ENCODE results near the gene GARIN5A. TPM values are rescaled to one million over a fixed set of nuclear protein-coding genes. Genes with fewer than 3 reads are reported as not detected.

GARIN5A gene
- total RNA-seq, 8 experiments from 2014 or later = 0.46 to 6.9 (median 1.9) TPM

DNA sequence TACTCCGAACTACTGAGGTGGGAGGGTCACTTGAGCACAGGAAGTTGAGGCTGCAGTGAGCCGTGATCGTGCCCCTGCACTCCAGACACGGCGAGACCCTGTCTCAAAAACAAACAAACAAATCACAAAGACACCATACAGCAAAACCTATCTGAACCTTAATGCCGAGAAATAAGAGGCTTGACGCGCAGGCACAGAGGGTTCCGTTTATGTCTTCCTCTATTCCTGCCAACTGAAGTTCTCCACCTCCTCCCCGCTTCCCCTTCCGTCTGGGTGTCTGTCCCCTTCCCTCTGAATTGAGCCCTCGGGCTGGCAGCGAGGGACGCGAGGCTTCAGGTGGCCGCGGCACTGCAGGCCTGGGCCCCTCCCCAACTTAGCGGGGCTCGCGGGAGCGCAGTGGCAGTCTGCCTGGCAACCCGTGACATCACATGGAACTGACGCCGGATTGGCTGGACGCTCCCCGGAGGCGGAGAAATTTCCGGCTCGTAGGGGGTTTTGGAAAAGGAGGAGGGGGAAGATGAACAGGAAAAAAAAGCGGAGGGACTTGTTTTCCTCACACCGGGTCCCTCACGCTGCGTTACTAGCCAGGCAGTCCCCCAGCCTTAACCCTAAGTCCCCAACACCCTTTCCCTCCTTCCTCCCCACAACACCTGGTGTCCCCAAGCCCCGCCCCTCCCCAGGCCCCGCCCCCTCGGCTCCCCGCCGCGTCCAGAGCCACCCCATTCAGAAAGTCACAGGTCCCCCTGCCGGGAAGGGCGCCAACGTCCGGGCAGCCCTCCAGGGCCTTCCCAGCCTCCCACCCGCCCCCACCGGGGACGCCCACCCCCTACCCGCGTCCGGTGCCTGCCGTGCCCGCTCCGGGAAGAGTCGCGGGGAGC lies 45.1 kb downstream of the GARIN5A start:
- peak overlapping the region; percentile 48 to 83 (median 59) for H3K4me3 ChIP-seq
- in situ Hi-C loops (cut with MboI; ENCODE audit: low pct_unique_long_range_greater_than_20kb in 2 of 9, low sequenced_read_pairs in 9 of 9, unreplicated experiment in 9 of 9) = no loop called here

GRCh38 chr19:50430888-50431342 lies 45.7 kb downstream of the GARIN5A start:
- ATAC-seq (replicated peaks in 6 of 8) = no peak
- Histone ChIP-seq H3K4me1 (replicated peaks in 1 of 2) (peaks cover 4 to 10% of the 10 kb centered on the region in 2 donors), H3K4me3 (peak overlapping the region in 1 of 5 donors; percentile 49), H3K27ac (no peak overlapping the region)
- 0 to 65% (median 32%) methylated on average over 1 to 9 of the region's 13 CpGs; no CpG with 5 or more reads in 2 of the 10 experiments for WGBS, 10 experiments
- in situ Hi-C loops (cut with MboI; ENCODE audit: low pct_unique_long_range_greater_than_20kb in 2 of 9, low sequenced_read_pairs in 9 of 9, unreplicated experiment in 9 of 9) = no loop called here

More for the DNA sequence above, 45.1 kb downstream of the GARIN5A start:
- 1 to 67% (median 8%) methylated on average over 1 to 20 of the region's 54 CpGs; no CpG with 5 or more reads in 6 of the 10 experiments for WGBS, 10 experiments
- peak; percentile 69 to 95 (median 93) for ATAC-seq (replicated peaks in 6 of 8)
- peaks cover 4 to 10% of the 10 kb centered on the region in 2 donors for H3K4me1 ChIP-seq (replicated peaks in 1 of 2)
- H3K27ac ChIP-seq = no peak overlapping the region

GRCh38 chr19:50428772-50429463 lies 47.7 kb downstream of the GARIN5A start:
- ATAC-seq (replicated peaks in 6 of 8) = no peak
- in situ Hi-C loops (cut with MboI; ENCODE audit: low pct_unique_long_range_greater_than_20kb in 2 of 9, low sequenced_read_pairs in 9 of 9, unreplicated experiment in 9 of 9) = no loop called here
- H3K4me3 ChIP-seq = no peak overlapping the region
- H3K27ac ChIP-seq = no peak overlapping the region
- H3K4me1 ChIP-seq (replicated peaks in 1 of 2) = peaks cover 4 to 10% of the 10 kb centered on the region in 2 donors
- WGBS, 10 experiments = 40 to 75% (median 71%) methylated on average over 1 to 3 of the region's 7 CpGs; no CpG with 5 or more reads in 5 of the 10 experiments

GRCh38 chr19:50427997-50428425 lies 48.6 kb downstream of the GARIN5A start:
- H3K4me1 ChIP-seq (replicated peaks in 1 of 2) = peaks cover 4 to 10% of the 10 kb centered on the region in 2 donors
- ATAC-seq (replicated peaks in 6 of 8) = peak; percentile 15 to 72 (median 50)
- no peak overlapping the region for H3K27ac ChIP-seq
- H3K4me3 ChIP-seq = peak overlapping the region in 1 of 5 donors; percentile 4
- WGBS, 10 experiments = 10 to 68% methylated on average over 2 to 5 of the region's 38 CpGs; no CpG with 5 or more reads in 8 of the 10 experiments
- in situ Hi-C loops (cut with MboI; ENCODE audit: low pct_unique_long_range_greater_than_20kb in 2 of 9, low sequenced_read_pairs in 9 of 9, unreplicated experiment in 9 of 9) = no loop called here

- Histone ChIP-seq H3K4me3 (no peak overlapping the region), H3K27ac (no peak overlapping the region), H3K4me1 (replicated peaks in 1 of 2) (peaks cover 4 to 7% of the 10 kb centered on the region in 2 donors)
- ATAC-seq (replicated peaks in 6 of 8) = no peak
- in situ Hi-C loops (cut with MboI; ENCODE audit: low pct_unique_long_range_greater_than_20kb in 2 of 9, low sequenced_read_pairs in 9 of 9, unreplicated experiment in 9 of 9) = no loop called here
- WGBS, 10 experiments = 80 to 90% (median 89%) methylated on average over 2 to 6 of the region's 26 CpGs; no CpG with 5 or more reads in 5 of the 10 experiments
Measured at GRCh38 chr19:50427318-50427925, 49.2 kb downstream of the GARIN5A start.

DNA sequence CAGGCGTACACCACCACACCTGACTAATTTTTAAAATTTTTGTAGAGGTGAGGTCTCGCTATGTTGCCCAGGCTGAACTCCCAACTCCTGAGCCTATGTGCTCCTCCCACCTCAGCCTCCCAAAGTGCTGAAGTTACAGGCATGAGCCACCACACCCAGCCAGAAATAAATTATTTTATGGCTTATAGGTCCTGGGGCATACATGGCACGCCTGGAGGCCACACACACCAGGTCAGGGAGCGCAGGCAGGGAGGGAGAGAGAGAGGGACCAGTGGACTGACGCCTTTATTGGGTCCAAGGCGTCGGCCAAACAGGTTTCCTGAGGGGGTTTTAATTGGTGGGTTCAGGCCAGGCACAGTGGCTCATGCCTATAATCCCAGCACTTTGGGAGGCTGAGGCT lies 51.1 kb downstream of the GARIN5A start:
- Histone ChIP-seq H3K4me3 (no peak overlapping the region), H3K27ac (no peak overlapping the region), H3K4me1 (replicated peaks in 1 of 2) (peaks cover 4 to 6% of the 10 kb centered on the region in 2 donors)
- WGBS, 10 experiments = 31 to 100% (median 82%) methylated on average over 1 to 6 of the region's 7 CpGs; no CpG with 5 or more reads in 3 of the 10 experiments
- ATAC-seq (replicated peaks in 6 of 8) = no peak
- in situ Hi-C loops (cut with MboI; ENCODE audit: low pct_unique_long_range_greater_than_20kb in 2 of 9, low sequenced_read_pairs in 9 of 9, unreplicated experiment in 9 of 9) = no loop called here

DNA sequence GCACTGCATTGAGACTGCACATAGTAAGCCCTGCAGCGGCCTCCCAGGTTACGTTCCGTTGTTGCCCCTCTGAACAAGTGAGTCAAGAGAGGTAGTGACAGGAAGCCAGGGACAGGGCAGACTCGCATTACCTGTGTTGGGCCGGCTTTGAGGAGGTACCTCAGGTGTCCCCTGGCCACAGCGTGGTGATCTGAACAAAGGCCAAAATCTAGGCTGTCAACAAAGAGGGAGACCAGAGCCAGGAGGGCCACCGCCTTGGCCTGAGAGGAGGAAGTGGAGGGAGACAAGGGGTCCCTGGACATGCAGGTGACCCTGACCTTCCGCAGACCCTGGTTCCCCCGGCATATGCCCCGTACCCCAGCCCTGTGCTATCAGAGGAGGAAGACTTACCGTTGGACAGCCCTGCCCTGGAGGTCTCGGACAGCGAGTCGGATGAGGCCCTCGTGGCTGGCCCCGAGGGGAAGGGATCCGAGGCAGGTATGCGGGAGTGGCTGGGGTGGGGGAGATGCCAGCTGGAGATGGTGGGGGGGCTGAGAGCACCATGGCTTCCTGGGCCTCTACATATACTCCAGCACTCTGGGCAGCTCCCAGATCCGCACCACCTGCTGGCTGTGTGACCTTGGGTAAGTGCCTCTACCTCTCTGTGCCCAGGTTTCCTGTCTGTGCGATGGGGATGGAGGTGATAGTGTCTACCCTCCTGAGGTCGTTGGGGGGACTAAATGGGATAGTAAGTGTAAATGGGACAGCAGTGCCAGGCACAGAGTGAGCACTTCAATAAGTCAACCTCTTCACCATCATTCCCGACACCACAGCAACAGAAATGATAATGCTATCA lies 53.2 kb downstream of the GARIN5A start:
- 40 to 100% (median 80%) methylated on average over 1 to 5 of the region's 22 CpGs; no CpG with 5 or more reads in 4 of the 10 experiments for WGBS, 10 experiments
- no peak overlapping the region for H3K4me3 ChIP-seq
- ATAC-seq (replicated peaks in 6 of 8) = no peak
- H3K4me1 ChIP-seq (replicated peaks in 1 of 2) = peaks cover 4 to 12% of the 10 kb centered on the region in 2 donors
- H3K27ac ChIP-seq = no peak overlapping the region
- in situ Hi-C loops (cut with MboI; ENCODE audit: low pct_unique_long_range_greater_than_20kb in 2 of 9, low sequenced_read_pairs in 9 of 9, unreplicated experiment in 9 of 9) = no loop called here

DNA sequence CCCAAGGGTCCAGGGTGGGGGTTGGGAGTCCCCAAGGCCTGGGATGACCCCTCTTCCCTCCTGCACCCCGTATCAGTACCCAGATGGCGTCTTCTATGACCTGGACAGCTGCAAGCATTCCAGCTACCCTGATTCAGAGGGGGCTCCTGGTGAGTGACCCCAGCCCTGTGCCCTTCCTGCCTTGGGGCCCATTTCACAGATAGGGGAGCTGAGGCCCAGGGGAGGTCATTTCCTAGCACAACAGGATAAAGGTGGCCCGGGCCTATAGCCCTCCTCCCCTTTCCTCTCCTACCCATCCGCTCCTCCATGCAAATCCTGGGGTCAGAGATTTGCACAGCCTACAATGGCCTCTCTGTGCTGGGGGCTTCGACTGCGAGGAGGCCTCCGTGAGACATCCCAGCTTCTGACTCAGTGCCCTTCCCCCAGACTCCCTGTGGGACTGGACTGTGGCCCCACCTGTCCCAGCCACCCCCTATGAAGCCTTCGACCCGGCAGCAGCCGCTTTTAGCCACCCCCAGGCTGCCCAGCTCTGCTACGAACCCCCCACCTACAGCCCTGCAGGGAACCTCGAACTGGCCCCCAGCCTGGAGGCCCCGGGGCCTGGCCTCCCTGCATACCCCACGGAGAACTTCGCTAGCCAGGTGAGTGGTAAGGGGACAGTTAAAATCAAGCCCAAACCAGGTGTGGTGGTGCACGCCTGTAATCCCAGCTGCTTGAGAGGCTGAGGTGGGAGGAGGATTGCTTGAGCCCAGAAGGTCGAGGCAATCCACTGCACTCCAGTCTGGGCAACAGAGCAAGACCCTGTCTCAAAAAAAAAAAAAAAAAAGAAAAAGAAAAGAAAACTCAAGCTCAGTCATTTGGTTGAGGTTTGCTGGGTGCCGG lies 54.0 kb downstream of the GARIN5A start:
- in situ Hi-C loops (cut with MboI; ENCODE audit: low pct_unique_long_range_greater_than_20kb in 2 of 9, low sequenced_read_pairs in 9 of 9, unreplicated experiment in 9 of 9) = no loop called here
- 60 to 80% (median 60%) methylated on average over 1 of the region's 18 CpGs; no CpG with 5 or more reads in 7 of the 10 experiments for WGBS, 10 experiments
- Histone ChIP-seq H3K4me3 (no peak overlapping the region), H3K27ac (no peak overlapping the region), H3K4me1 (replicated peaks in 1 of 2) (peaks cover 0 to 6% of the 10 kb centered on the region in 2 donors)
- ATAC-seq (replicated peaks in 6 of 8) = no peak

DNA sequence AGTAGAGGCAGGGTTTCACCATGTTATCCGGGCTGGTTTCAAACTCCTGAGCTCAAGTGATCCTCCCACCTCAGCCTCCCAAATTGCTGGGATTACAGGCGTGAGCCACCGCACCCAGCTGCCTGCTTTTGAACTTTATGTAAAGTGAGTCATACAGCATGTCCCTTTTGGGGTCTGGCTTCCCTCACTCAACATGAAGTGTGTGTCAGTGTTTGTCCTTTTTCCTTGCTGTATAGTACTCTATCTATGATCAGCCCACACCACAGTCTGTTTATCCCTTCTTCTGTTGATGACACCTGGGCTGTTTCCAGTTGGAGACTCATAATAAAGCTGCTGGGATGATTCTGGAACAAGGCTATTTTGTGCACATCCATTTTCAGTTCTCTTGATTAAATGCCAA lies 55.8 kb downstream of the GARIN5A start:
- Histone ChIP-seq H3K27ac (no peak overlapping the region), H3K4me3 (no peak overlapping the region), H3K4me1 (replicated peaks in 1 of 2) (peaks cover 0 to 6% of the 10 kb centered on the region in 2 donors)
- in situ Hi-C loops (cut with MboI; ENCODE audit: low pct_unique_long_range_greater_than_20kb in 2 of 9, low sequenced_read_pairs in 9 of 9, unreplicated experiment in 9 of 9) = no loop called here
- no peak for ATAC-seq (replicated peaks in 6 of 8)
- 61 to 100% (median 92%) methylated on average over 1 to 3 of the region's 3 CpGs; no CpG with 5 or more reads in 5 of the 10 experiments for WGBS, 10 experiments

DNA sequence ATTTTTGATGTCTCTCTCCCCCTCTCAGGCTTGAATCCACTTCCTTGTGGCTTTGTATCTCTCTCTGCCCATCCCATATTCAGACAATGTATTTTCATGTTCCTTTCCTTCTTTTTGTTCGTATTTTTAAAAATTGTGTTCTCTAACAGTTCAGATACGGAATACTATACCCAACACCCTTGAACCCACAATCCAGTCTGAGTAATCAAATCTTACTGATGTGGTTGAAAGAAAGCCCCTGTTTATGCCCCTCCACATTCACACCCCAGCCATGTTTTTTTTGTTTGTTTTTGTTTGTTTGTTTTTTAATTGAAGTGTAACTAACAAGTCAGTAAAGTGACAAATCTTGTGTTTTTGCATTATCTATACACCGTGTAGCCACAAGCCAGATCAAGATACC lies 56.5 kb downstream of the GARIN5A start:
- Histone ChIP-seq H3K27ac (no peak overlapping the region), H3K4me1 (replicated peaks in 1 of 2) (peaks cover 0 to 6% of the 10 kb centered on the region in 2 donors), H3K4me3 (no peak overlapping the region)
- no peak for ATAC-seq (replicated peaks in 6 of 8)
- in situ Hi-C loops (cut with MboI; ENCODE audit: low pct_unique_long_range_greater_than_20kb in 2 of 9, low sequenced_read_pairs in 9 of 9, unreplicated experiment in 9 of 9) = no loop called here
- 13 to 80% (median 42%) methylated on average over 2 to 3 of the region's 3 CpGs; no CpG with 5 or more reads in 1 of the 10 experiments for WGBS, 10 experiments

DNA sequence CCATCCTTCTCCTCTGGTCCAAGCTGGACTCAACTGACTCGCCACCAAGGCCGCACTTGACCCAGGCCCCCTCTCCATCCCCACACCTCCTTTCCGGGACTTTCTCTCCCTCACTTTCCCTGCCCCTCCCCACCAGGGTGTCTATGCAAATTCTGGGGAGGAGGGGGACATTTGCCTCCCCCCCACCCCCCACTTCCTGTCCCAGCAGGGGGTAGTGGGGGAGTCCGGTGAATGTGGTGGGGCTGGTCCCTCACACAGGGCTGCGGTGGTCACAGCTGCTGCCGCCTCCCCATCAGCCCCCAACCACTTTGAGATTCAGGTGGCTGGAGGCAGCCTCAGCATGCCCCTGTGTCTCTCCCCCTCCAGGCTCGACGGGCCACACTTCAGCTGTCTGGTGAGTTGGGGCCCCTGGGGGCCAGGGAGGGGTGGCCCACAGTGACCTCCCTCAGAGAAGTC lies 57.0 kb downstream of the GARIN5A start:
- Histone ChIP-seq H3K4me3 (no peak overlapping the region), H3K27ac (no peak overlapping the region), H3K4me1 (replicated peaks in 1 of 2) (peaks cover 0 to 6% of the 10 kb centered on the region in 2 donors)
- no peak for ATAC-seq (replicated peaks in 6 of 8)
- in situ Hi-C loops (cut with MboI; ENCODE audit: low pct_unique_long_range_greater_than_20kb in 2 of 9, low sequenced_read_pairs in 9 of 9, unreplicated experiment in 9 of 9) = no loop called here
- 7 to 11% methylated on average over 2 to 3 of the region's 8 CpGs; no CpG with 5 or more reads in 8 of the 10 experiments for WGBS, 10 experiments
